CD4-positive, CD25-positive, alpha-beta regulatory T cell (primary cell): ENCODE measurements around the gene PKN3. TPM values are rescaled to one million over a fixed set of nuclear protein-coding genes. Genes with fewer than 3 reads are reported as not detected.

Experiments
- ATAC-seq, 2 donors: fragments of 150-1000 bp; cut with Tn5 transposase; one replicate each; pipeline ENCODE4 v1.10.0; 2021; ENCODE audit warnings: low read depth in 2 of 2, moderate number of reproducible peaks in 2 of 2, moderate library complexity in 1 of 2
- DNase-seq, 3 donors: peaks; one replicate each; pipeline versions ENCODE4 v3.0.0 to v3.0.0-alpha.2; 2012 to 2022; ENCODE audit warnings: mixed read lengths in 1 of 3
- H3K27ac ChIP-seq: one replicate; pipeline ENCODE4 v1.7.0; 2013; ENCODE audit warnings: mild to moderate bottlenecking, low read length; ENCODE audit not compliant: insufficient read depth, poor library complexity, severe bottlenecking
- H3K27me3 ChIP-seq: one replicate; pipeline ENCODE4 v1.7.0; 2013; ENCODE audit warnings: low read length; ENCODE audit not compliant: control insufficient read depth, insufficient read depth
- H3K36me3 ChIP-seq: one replicate; pipeline ENCODE4 v1.7.0; 2013; ENCODE audit warnings: mild to moderate bottlenecking, low read length, moderate library complexity; ENCODE audit not compliant: control insufficient read depth, insufficient read depth
- H3K4me1 ChIP-seq: 2 replicates; pipeline ENCODE4 v1.7.0; 2013; ENCODE audit warnings: mild to moderate bottlenecking, low read length; ENCODE audit not compliant: insufficient read depth, control insufficient read depth, poor library complexity, severe bottlenecking
- H3K4me3 ChIP-seq: one replicate; pipeline ENCODE4 v1.7.0; 2013; ENCODE audit warnings: low read depth, mild to moderate bottlenecking, low read length, moderate library complexity
- H3K9me3 ChIP-seq, 2 experiments: 1 replicate in 1 of 2; 2 replicates in 1 of 2; pipeline ENCODE4 v1.7.0; 2013; ENCODE audit warnings: low read length in 2 of 2, mild to moderate bottlenecking in 1 of 2, moderate library complexity in 1 of 2; ENCODE audit not compliant: control insufficient read depth in 2 of 2
- H3K27ac Mint-ChIP-seq, 3 donors: one replicate each; pipeline ENCODE4 v1.8.0; 2020 to 2022; ENCODE audit warnings: mild to moderate bottlenecking in 3 of 3, mixed read lengths in 3 of 3, moderate library complexity in 2 of 3
- H3K27me3 Mint-ChIP-seq: one replicate; pipeline ENCODE4 v1.8.0; 2022; ENCODE audit warnings: mild to moderate bottlenecking, mixed read lengths
- H3K36me3 Mint-ChIP-seq: one replicate; pipeline ENCODE4 v1.8.0; 2020; ENCODE audit warnings: mixed read lengths
- H3K4me1 Mint-ChIP-seq, 4 donors: one replicate each; pipeline ENCODE4 v1.8.0; 2020 to 2022; ENCODE audit warnings: mixed read lengths in 4 of 4, mild to moderate bottlenecking in 1 of 4
- H3K4me3 Mint-ChIP-seq, 4 donors: one replicate each; pipeline ENCODE4 v1.8.0; 2020 to 2022; ENCODE audit warnings: mild to moderate bottlenecking in 4 of 4, mixed read lengths in 4 of 4, moderate library complexity in 3 of 4
- H3K9me3 Mint-ChIP-seq, 7 donors: one replicate each; pipeline ENCODE4 v1.8.0; 2020 to 2022; ENCODE audit warnings: mixed read lengths in 7 of 7, mild to moderate bottlenecking in 3 of 7, moderate library complexity in 2 of 7
- polyA plus RNA-seq, 4 donors: library from polyadenylated mRNA; unstranded; fragments of 300-500 nt; fragmentation: Illumina TruSeq; gene quantifications; one replicate each; pipeline ENCODE4 v1.2.3, GENCODE V29; 2021
- total RNA-seq: library from RNA; stranded (reverse); gene quantifications from one replicate; pipeline ENCODE4 v1.2.3, GENCODE V29; 2022

Gene PKN3
- total and polyA plus RNA-seq, 5 donors from 2014 or later, result 0.69 to 2.6 (median 0.83) TPM; not detected in 1

- Mint-ChIP-seq H3K36me3 (no peaks in the 10 kb centered on the region), H3K27me3 (no peaks in the 10 kb centered on the region), H3K9me3 (no peaks in the 10 kb centered on the region), H3K4me1 (peaks cover 0 to 11% (median 6%) of the 10 kb centered on the region in 4 donors), H3K4me3 (peak overlapping the region in 1 of 4 donors; percentile 61), H3K27ac (no peak overlapping the region)
- H3K27ac ChIP-seq, result no peak overlapping the region
- H3K9me3 ChIP-seq, result no peaks in the 10 kb centered on the region
- DNase-seq (no peak), ATAC-seq (no peak)
- no peak overlapping the region for H3K4me3 ChIP-seq
- H3K36me3 ChIP-seq, result no peaks in the 10 kb centered on the region
- H3K4me1 ChIP-seq, result peaks cover 20% of the 10 kb centered on the region
- H3K27me3 ChIP-seq, result no peaks in the 10 kb centered on the region
These were observed 3.0 kb downstream of the PKN3 start for GRCh38 chr9:128705051-128705965.

GRCh38 chr9:128706045-128706444 lies 3.7 kb downstream of the PKN3 start:
- H3K9me3 Mint-ChIP-seq, result no peaks in the 10 kb centered on the region
- no peaks in the 10 kb centered on the region for H3K27me3 Mint-ChIP-seq
- Histone ChIP-seq H3K4me3 (no peak overlapping the region), H3K27me3 (no peaks in the 10 kb centered on the region), H3K36me3 (no peaks in the 10 kb centered on the region), H3K9me3 (no peaks in the 10 kb centered on the region), H3K27ac (no peak overlapping the region), H3K4me1 (peaks cover 20% of the 10 kb centered on the region)
- ATAC-seq, result no peak
- H3K36me3 Mint-ChIP-seq, result no peaks in the 10 kb centered on the region
- H3K4me1 Mint-ChIP-seq, result peaks cover 0 to 11% (median 6%) of the 10 kb centered on the region in 4 donors
- no peak overlapping the region for H3K4me3 Mint-ChIP-seq
- DNase-seq, result no peak
- no peak overlapping the region for H3K27ac Mint-ChIP-seq

- H3K27me3 Mint-ChIP-seq, result no peaks in the 10 kb centered on the region
- H3K27me3 ChIP-seq, result no peaks in the 10 kb centered on the region
- DNase-seq, result no peak
- no peaks in the 10 kb centered on the region for H3K9me3 ChIP-seq
- no peak overlapping the region for H3K27ac Mint-ChIP-seq
- H3K27ac ChIP-seq, result no peak overlapping the region
- peaks cover 18% of the 10 kb centered on the region for H3K4me1 ChIP-seq
- H3K36me3 ChIP-seq, result no peaks in the 10 kb centered on the region
- H3K4me3 ChIP-seq, result no peak overlapping the region
- no peaks in the 10 kb centered on the region for H3K36me3 Mint-ChIP-seq
- ATAC-seq, result no peak
- H3K4me1 Mint-ChIP-seq, result peaks cover 0 to 9% (median 4%) of the 10 kb centered on the region in 4 donors
- H3K4me3 Mint-ChIP-seq, result no peak overlapping the region
- no peaks in the 10 kb centered on the region for H3K9me3 Mint-ChIP-seq
These were observed 4.5 kb downstream of the PKN3 start for GRCh38 chr9:128706671-128707381.

- ATAC-seq (no peak), DNase-seq (no peak)
- H3K27me3 Mint-ChIP-seq, result no peaks in the 10 kb centered on the region
- no peak overlapping the region for H3K4me3 ChIP-seq
- H3K4me1 ChIP-seq, result peaks cover 12% of the 10 kb centered on the region
- H3K9me3 ChIP-seq, result no peaks in the 10 kb centered on the region
- H3K27ac Mint-ChIP-seq, result no peak overlapping the region
- H3K4me3 Mint-ChIP-seq, result no peak overlapping the region
- H3K9me3 Mint-ChIP-seq, result no peaks in the 10 kb centered on the region
- no peaks in the 10 kb centered on the region for H3K36me3 Mint-ChIP-seq
- H3K4me1 Mint-ChIP-seq, result peaks cover 0 to 6% (median 0%) of the 10 kb centered on the region in 4 donors
- no peak overlapping the region for H3K27ac ChIP-seq
- no peaks in the 10 kb centered on the region for H3K27me3 ChIP-seq
- no peaks in the 10 kb centered on the region for H3K36me3 ChIP-seq
These were observed 5.1 kb downstream of the PKN3 start for GRCh38 chr9:128707446-128707845.

GRCh38 chr9:128712451-128713410 lies 10.4 kb downstream of the PKN3 start:
- peak overlapping the region in 1 of 3 donors; percentile 77 for H3K27ac Mint-ChIP-seq
- Histone ChIP-seq H3K36me3 (no peaks in the 10 kb centered on the region), H3K4me1 (no peaks in the 10 kb centered on the region), H3K27me3 (no peaks in the 10 kb centered on the region), H3K9me3 (no peaks in the 10 kb centered on the region), H3K4me3 (no peak overlapping the region), H3K27ac (no peak overlapping the region)
- no peaks in the 10 kb centered on the region for H3K36me3 Mint-ChIP-seq
- H3K9me3 Mint-ChIP-seq, result no peaks in the 10 kb centered on the region
- no peaks in the 10 kb centered on the region for H3K27me3 Mint-ChIP-seq
- H3K4me1 Mint-ChIP-seq, result peaks cover 0 to 2% (median 0%) of the 10 kb centered on the region in 4 donors
- DNase-seq (no peak), ATAC-seq (no peak)
- no peak overlapping the region for H3K4me3 Mint-ChIP-seq

GRCh38 chr9:128713411-128713780 lies 11.1 kb downstream of the PKN3 start:
- no peak for DNase-seq
- ATAC-seq, result no peak
- no peaks in the 10 kb centered on the region for H3K27me3 Mint-ChIP-seq

GRCh38 chr9:128713941-128714573 lies 11.8 kb downstream of the PKN3 start:
- Histone ChIP-seq H3K27ac (no peak overlapping the region), H3K4me3 (no peak overlapping the region), H3K27me3 (no peaks in the 10 kb centered on the region), H3K4me1 (no peaks in the 10 kb centered on the region), H3K36me3 (no peaks in the 10 kb centered on the region), H3K9me3 (no peaks in the 10 kb centered on the region)
- Mint-ChIP-seq H3K36me3 (no peaks in the 10 kb centered on the region), H3K27me3 (no peaks in the 10 kb centered on the region), H3K4me3 (no peak overlapping the region), H3K27ac (peak overlapping the region in 1 of 3 donors; percentile 46), H3K4me1 (peaks cover 0 to 2% (median 0%) of the 10 kb centered on the region in 4 donors), H3K9me3 (no peaks in the 10 kb centered on the region)
- DNase-seq, result no peak
- no peak for ATAC-seq

More at GRCh38 chr9:128713411-128713780, 11.1 kb downstream of the PKN3 start:
- Mint-ChIP-seq H3K4me1 (peaks cover 0 to 2% (median 0%) of the 10 kb centered on the region in 4 donors), H3K4me3 (no peak overlapping the region), H3K9me3 (no peaks in the 10 kb centered on the region), H3K27ac (no peak overlapping the region), H3K36me3 (no peaks in the 10 kb centered on the region)
- no peaks in the 10 kb centered on the region for H3K36me3 ChIP-seq
- H3K4me1 ChIP-seq, result no peaks in the 10 kb centered on the region
- no peaks in the 10 kb centered on the region for H3K9me3 ChIP-seq
- no peaks in the 10 kb centered on the region for H3K27me3 ChIP-seq
- no peak overlapping the region for H3K4me3 ChIP-seq
- H3K27ac ChIP-seq, result no peak overlapping the region
